Peyer's patch (tissue), 4 donors: ENCODE data around the gene NPTXR.

Experiments used
- POLR2A ChIP-seq, 2 donors: fragments of 450-650 bp; IDR thresholded peaks; one replicate each; pipeline ENCODE4 v1.5.1; 2017; ENCODE audit warnings: antibody characterized with exemption in 2 of 2, mild to moderate bottlenecking in 2 of 2, moderate library complexity in 2 of 2
- TF ChIP-seq, protein P1 (sequence below), 6 experiments: fragments of 450-650 bp in 4 of 6; fragments of 200-600 bp in 2 of 6; sonication (generic) in 1 of 6; IDR thresholded peaks; one replicate each; pipeline ENCODE4 v1.5.1; 2017 to 2019; ENCODE audit warnings: antibody characterized with exemption in 6 of 6, mild to moderate bottlenecking in 3 of 6, moderate library complexity in 1 of 6

- TF ChIP-seq, protein P1, sequence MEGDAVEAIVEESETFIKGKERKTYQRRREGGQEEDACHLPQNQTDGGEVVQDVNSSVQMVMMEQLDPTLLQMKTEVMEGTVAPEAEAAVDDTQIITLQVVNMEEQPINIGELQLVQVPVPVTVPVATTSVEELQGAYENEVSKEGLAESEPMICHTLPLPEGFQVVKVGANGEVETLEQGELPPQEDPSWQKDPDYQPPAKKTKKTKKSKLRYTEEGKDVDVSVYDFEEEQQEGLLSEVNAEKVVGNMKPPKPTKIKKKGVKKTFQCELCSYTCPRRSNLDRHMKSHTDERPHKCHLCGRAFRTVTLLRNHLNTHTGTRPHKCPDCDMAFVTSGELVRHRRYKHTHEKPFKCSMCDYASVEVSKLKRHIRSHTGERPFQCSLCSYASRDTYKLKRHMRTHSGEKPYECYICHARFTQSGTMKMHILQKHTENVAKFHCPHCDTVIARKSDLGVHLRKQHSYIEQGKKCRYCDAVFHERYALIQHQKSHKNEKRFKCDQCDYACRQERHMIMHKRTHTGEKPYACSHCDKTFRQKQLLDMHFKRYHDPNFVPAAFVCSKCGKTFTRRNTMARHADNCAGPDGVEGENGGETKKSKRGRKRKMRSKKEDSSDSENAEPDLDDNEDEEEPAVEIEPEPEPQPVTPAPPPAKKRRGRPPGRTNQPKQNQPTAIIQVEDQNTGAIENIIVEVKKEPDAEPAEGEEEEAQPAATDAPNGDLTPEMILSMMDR (IDR thresholded peaks at IDR 0.05) = no peak
- no peak for TF ChIP-seq POLR2A (IDR thresholded peaks at IDR 0.05)
Observed at GRCh38 chr22:38878001-38878400, 34.2 kb upstream of the NPTXR start.
